Astrocyte of the cerebellum (primary cell): ENCODE measurements around the gene SLC16A13.

Source experiments
- DNase-seq: peaks from one replicate; pipeline ENCODE4 v3.0.0-alpha.2; 2011; ENCODE audit warnings: low read depth
- H3K4me3 ChIP-seq: 2 replicates; pipeline ENCODE4 v1.5.1; 2011; ENCODE audit warnings: mild to moderate bottlenecking, low read depth, low read length, moderate library complexity
- CTCF ChIP-seq: IDR thresholded peaks from 2 replicates; pipeline ENCODE4 v1.5.1; 2012; ENCODE audit warnings: low read length, low read depth, moderate library complexity, mild to moderate bottlenecking; ENCODE audit errors: missing control alignments
- in situ Hi-C: cut with HindIII; loops from 2 replicates; pipeline ENCODE4 v1.10.0; 2017; ENCODE audit warnings: low sequenced_read_pairs

The SLC16A13 gene

GRCh38 chr17:7011415-7011814, 24.4 kb upstream of the SLC16A13 start:
- no peak for TF ChIP-seq CTCF
- peak overlapping the region; percentile 97 for H3K4me3 ChIP-seq
- in situ Hi-C loops, result no loop called here
- no peak for DNase-seq

GRCh38 chr17:7011942-7012254, 23.9 kb upstream of the SLC16A13 start:
- no peak for DNase-seq
- in situ Hi-C loops, result no loop called here
- TF ChIP-seq CTCF, result no peak
- H3K4me3 ChIP-seq, result peak overlapping the region; percentile 97

- in situ Hi-C loops, result no loop called here
- peak overlapping the region; percentile 97 for H3K4me3 ChIP-seq
- TF ChIP-seq CTCF, result peak; percentile 47
- DNase-seq, result peak; percentile 88
Measured at GRCh38 chr17:7014261-7014994, 21.4 kb upstream of the SLC16A13 start.

- H3K4me3 ChIP-seq, result peak overlapping the region; percentile 97
- DNase-seq, result peak; percentile 76
- in situ Hi-C loops, result no loop called here
- no peak for TF ChIP-seq CTCF
Measured at GRCh38 chr17:7014995-7015958, 20.5 kb upstream of the SLC16A13 start.

- in situ Hi-C loops, result no loop called here
- no peak overlapping the region for H3K4me3 ChIP-seq
- no peak for TF ChIP-seq CTCF
- no peak for DNase-seq
Measured at GRCh38 chr17:7016418-7016817, 19.4 kb upstream of the SLC16A13 start.

- no peak for DNase-seq
- in situ Hi-C loops, result no loop called here
- H3K4me3 ChIP-seq, result no peak overlapping the region
- no peak for TF ChIP-seq CTCF
Measured at GRCh38 chr17:7016886-7017826, 18.7 kb upstream of the SLC16A13 start.
